Body of pancreas (tissue), 4 donors: Measurements from ENCODE around the gene FBXL14.

Source experiments
- CTCF ChIP-seq, 7 experiments: fragments of 450-650 bp in 4 of 7; fragments of 200-600 bp in 3 of 7; sonication (generic) in 3 of 7; IDR thresholded peaks; one replicate each; pipeline ENCODE4 v1.5.1; 2016 to 2019; ENCODE audit warnings: antibody characterized with exemption in 7 of 7
- POLR2A ChIP-seq, 3 donors: fragments of 450-650 bp; IDR thresholded peaks; one replicate each; pipeline ENCODE4 v1.6.1; 2016; ENCODE audit warnings: antibody characterized with exemption in 3 of 3, mild to moderate bottlenecking in 2 of 3

GRCh38 chr12:1593174-1594005, 991 bp downstream of the FBXL14 start:
- TF ChIP-seq CTCF (IDR thresholded peaks at IDR 0.05) (no peak), POLR2A (IDR thresholded peaks at IDR 0.05) (peak in 2 of 3 donors; percentile 20 to 33)
